Measurements from ENCODE around the gene ASTN1. TPM values are rescaled to one million over a fixed set of nuclear protein-coding genes. Genes with fewer than 3 reads are reported as not detected.

Gene ASTN1
- total RNA-seq, 1 experiment from 2014 or later, result not detected

DNA sequence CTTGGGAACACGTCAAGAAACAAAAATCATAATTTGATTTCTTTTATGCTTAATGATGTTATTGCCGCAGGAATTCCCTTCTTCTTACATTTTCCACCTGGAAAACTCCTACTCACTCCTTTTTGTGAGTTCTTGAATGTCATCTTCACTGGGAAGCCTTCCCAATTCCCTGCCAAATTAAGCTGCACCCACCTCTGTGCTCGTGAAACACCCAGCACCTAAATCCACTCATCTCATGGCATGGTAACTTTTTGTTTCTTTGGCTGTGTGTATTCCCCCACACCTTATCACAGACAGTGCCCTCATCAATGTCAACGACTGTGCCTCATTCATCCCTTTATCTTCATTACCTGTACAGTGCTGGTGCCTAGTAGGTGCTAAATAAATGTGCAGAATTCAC lies 45.6 kb downstream of the ASTN1 start:
- Histone ChIP-seq H3K79me2 (ENCODE audit: low read depth) (no peaks in the 10 kb centered on the region), H3K9me3 (ENCODE audit: insufficient read depth, low read depth) (no peaks in the 10 kb centered on the region), H3K27ac (no peak overlapping the region), H4K20me1 (ENCODE audit: insufficient read depth) (no peaks in the 10 kb centered on the region), H3K4me1 (replicated peaks; ENCODE audit: insufficient read depth) (no peaks in the 10 kb centered on the region), H3K4me2 (no peak overlapping the region), H3K9me2 (ENCODE audit: insufficient read depth) (no peaks in the 10 kb centered on the region), H3K36me3 (ENCODE audit: low read depth) (no peaks in the 10 kb centered on the region), H3K27me3 (ENCODE audit: insufficient read depth, low read depth) (0 out of 2 replicates have a peak, but pooled peaks cover 10% of the 10 kb centered on the region), H3F3A (ENCODE audit: insufficient read depth, low read depth) (no peaks in the 10 kb centered on the region), H3K4me3 (no peak overlapping the region), H2AFZ (no peak overlapping the region)
- TF ChIP-seq EZH2 (IDR thresholded peaks at IDR 0.05; ENCODE audit: low read depth) (no peak), CTCF (conservative IDR thresholded peaks at IDR 0.05) (no peak)
- no peak for DNase-seq
- ChIA-PET POLR2A (ENCODE audit: unreplicated experiment) (no interaction called here), CTCF (no interaction called here)
- BruUV-seq (replicated peaks), result no TSS peak
- intact Hi-C loops (cut with micrococcal nuclease; ENCODE audit: unreplicated experiment), result no loop called here

- Histone ChIP-seq H2AFZ (no peak overlapping the region), H3K27ac (no peak overlapping the region), H3K4me1 (replicated peaks; ENCODE audit: insufficient read depth) (no peaks in the 10 kb centered on the region), H3K9me2 (ENCODE audit: insufficient read depth) (no peaks in the 10 kb centered on the region), H3K4me3 (no peak overlapping the region), H3K27me3 (ENCODE audit: insufficient read depth, low read depth) (peaks cover 17% of the 10 kb centered on the region; the same call in 1 of the 2 replicates), H3F3A (ENCODE audit: insufficient read depth, low read depth) (no peaks in the 10 kb centered on the region), H3K4me2 (no peak overlapping the region), H3K79me2 (ENCODE audit: low read depth) (no peaks in the 10 kb centered on the region), H3K9me3 (ENCODE audit: insufficient read depth, low read depth) (no peaks in the 10 kb centered on the region), H3K36me3 (ENCODE audit: low read depth) (no peaks in the 10 kb centered on the region), H4K20me1 (ENCODE audit: insufficient read depth) (no peaks in the 10 kb centered on the region)
- ChIA-PET CTCF (no interaction called here), POLR2A (ENCODE audit: unreplicated experiment) (no interaction called here)
- no peak for DNase-seq
- intact Hi-C loops (cut with micrococcal nuclease; ENCODE audit: unreplicated experiment), result no loop called here
- BruUV-seq (replicated peaks), result no TSS peak
- no peak for TF ChIP-seq EZH2 (IDR thresholded peaks at IDR 0.05; ENCODE audit: low read depth)
- no peak for TF ChIP-seq CTCF (conservative IDR thresholded peaks at IDR 0.05)
Measured at GRCh38 chr1:177116941-177117340, 47.6 kb downstream of the ASTN1 start.

- H3K4me1 ChIP-seq (replicated peaks; ENCODE audit: insufficient read depth), result no peaks in the 10 kb centered on the region
- no peak overlapping the region for H3K4me3 ChIP-seq
- no peaks in the 10 kb centered on the region for H3F3A ChIP-seq (ENCODE audit: insufficient read depth, low read depth)
- BruUV-seq (replicated peaks), result no TSS peak
- TF ChIP-seq EZH2 (IDR thresholded peaks at IDR 0.05; ENCODE audit: low read depth) (no peak), CTCF (conservative IDR thresholded peaks at IDR 0.05) (no peak)
- POLR2A ChIA-PET (ENCODE audit: unreplicated experiment), result no interaction called here
- CTCF ChIA-PET, result no interaction called here
- H3K79me2 ChIP-seq (ENCODE audit: low read depth), result no peaks in the 10 kb centered on the region
- H2AFZ ChIP-seq, result no peak overlapping the region
- no peak overlapping the region for H3K27ac ChIP-seq
- H3K9me3 ChIP-seq (ENCODE audit: insufficient read depth, low read depth), result no peaks in the 10 kb centered on the region
- no peaks in the 10 kb centered on the region for H3K36me3 ChIP-seq (ENCODE audit: low read depth)
- H3K9me2 ChIP-seq (ENCODE audit: insufficient read depth), result no peaks in the 10 kb centered on the region
- DNase-seq, result no peak
- no peaks in the 10 kb centered on the region for H4K20me1 ChIP-seq (ENCODE audit: insufficient read depth)
- intact Hi-C loops (cut with micrococcal nuclease; ENCODE audit: unreplicated experiment), result no loop called here
- no peak overlapping the region for H3K4me2 ChIP-seq
- H3K27me3 ChIP-seq (ENCODE audit: insufficient read depth, low read depth), result peaks cover under 1% of the 10 kb centered on the region; the same call in 1 of the 2 replicates
Measured at GRCh38 chr1:177106614-177107365, 57.7 kb downstream of the ASTN1 start.
